ENCODE results near the gene STH. TPM values are rescaled to one million over a fixed set of nuclear protein-coding genes. Genes with fewer than 3 reads are reported as not detected.

Gene STH
- not detected in 2 replicates for total RNA-seq

GRCh38 chr17:45998987-45999899 lies at the start of gene STH:
Gene STH, plus strand, starts transcription at chr17:45999250. Its CDS starts 30 bp downstream, at chr17:45999280.

Other genes with a start within 250 kb of the STH start
- gene CRHR1, start 214.9 kb upstream of the STH start, total RNA-seq: not detected in 2 replicates
- gene SPPL2C, start 154.4 kb upstream of the STH start, total RNA-seq: not detected in 2 replicates
- 0.07 and 0.27 TPM in 2 replicates for gene MAPT, start 104.7 kb upstream of the STH start, total RNA-seq
- 108 and 194 TPM in 2 replicates for gene KANSL1, start 194.2 kb downstream of the STH start, total RNA-seq